ENCODE data around the gene PRPF6. TPM values are rescaled to one million over a fixed set of nuclear protein-coding genes. Genes with fewer than 3 reads are reported as not detected.

PRPF6 gene
- total and polyA plus RNA-seq, 2 of the 13 experiments (the other 11 are each of a cell fraction or from before 2014, with no cell fraction given) = 63.7 to 101 TPM

DNA sequence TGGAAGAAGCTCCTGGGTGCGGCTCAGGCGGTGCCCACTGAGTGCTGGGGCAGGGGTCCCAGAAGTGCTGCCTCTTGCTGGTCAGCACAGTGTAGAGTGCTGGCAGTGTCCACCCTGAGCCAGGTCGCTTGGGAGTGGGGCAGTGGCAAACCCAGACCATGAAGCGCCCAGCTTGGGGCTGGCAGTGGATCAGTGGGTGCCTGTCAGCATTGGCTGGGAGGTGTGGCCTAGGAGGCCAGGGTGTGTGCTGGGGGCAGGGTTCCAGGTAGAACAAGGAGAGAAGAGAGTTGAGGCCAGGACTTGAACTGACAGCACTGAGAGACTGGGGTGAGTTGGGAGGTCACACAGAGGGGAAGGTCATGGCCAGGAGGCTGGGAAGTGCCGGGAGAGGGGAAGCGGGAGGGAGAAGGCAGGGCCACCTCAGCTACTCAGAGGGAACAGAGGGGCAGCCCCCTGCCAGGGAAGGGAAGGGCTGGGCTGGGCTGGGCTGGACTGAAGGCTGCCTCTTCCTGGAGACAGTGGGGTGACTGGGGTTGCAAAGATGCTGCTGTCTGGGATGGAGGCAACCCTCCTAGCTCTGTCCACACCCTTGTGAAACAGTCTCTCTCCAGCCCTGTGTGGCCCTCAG, 86.2 kb downstream of the PRPF6 start (continued):
- TF ChIP-seq ZNF407 (CRISPR knock-in tag; IDR thresholded peaks at IDR 0.05; ENCODE audit: not compliant biosample characterization) = no peak
- no peak for TF ChIP-seq ATM (IDR thresholded peaks at IDR 0.05; ENCODE audit: borderline replicate concordance)
- TF ChIP-seq MTERF4 (CRISPR knock-in tag; IDR thresholded peaks at IDR 0.05) = no peak
- TF ChIP-seq FOXM1 (CRISPR knock-in tag; IDR thresholded peaks at IDR 0.05) = no peak
- 0 out of 2 replicates have a peak, but pooled peaks have one; percentile 24 for TF ChIP-seq KLF13 (CRISPR knock-in tag; IDR thresholded peaks at IDR 0.05)
- no peak for TF ChIP-seq TBX3 (IDR thresholded peaks at IDR 0.05; ENCODE audit: borderline replicate concordance)
- no peak for TF ChIP-seq CCDC6 (CRISPR knock-in tag; IDR thresholded peaks at IDR 0.05)
- no peak for TF ChIP-seq NR2F1 (CRISPR knock-in tag; IDR thresholded peaks at IDR 0.05)
- TF ChIP-seq, protein P1, sequence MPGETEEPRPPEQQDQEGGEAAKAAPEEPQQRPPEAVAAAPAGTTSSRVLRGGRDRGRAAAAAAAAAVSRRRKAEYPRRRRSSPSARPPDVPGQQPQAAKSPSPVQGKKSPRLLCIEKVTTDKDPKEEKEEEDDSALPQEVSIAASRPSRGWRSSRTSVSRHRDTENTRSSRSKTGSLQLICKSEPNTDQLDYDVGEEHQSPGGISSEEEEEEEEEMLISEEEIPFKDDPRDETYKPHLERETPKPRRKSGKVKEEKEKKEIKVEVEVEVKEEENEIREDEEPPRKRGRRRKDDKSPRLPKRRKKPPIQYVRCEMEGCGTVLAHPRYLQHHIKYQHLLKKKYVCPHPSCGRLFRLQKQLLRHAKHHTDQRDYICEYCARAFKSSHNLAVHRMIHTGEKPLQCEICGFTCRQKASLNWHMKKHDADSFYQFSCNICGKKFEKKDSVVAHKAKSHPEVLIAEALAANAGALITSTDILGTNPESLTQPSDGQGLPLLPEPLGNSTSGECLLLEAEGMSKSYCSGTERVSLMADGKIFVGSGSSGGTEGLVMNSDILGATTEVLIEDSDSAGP (CRISPR knock-in tag; IDR thresholded peaks at IDR 0.05; ENCODE audit: borderline replicate concordance) = peak; percentile 37; the same call in 1 of the 2 replicates
- 0 out of 2 replicates have a peak, but pooled peaks have one; percentile 44 for TF ChIP-seq ZNF607 (CRISPR knock-in tag; IDR thresholded peaks at IDR 0.05; ENCODE audit: borderline replicate concordance)
- no peak for TF ChIP-seq HDAC2 (CRISPR knock-in tag; IDR thresholded peaks at IDR 0.05)
- no peak for TF ChIP-seq POGK (CRISPR knock-in tag; conservative IDR thresholded peaks at IDR 0.05)

All from HepG2 (cell line).